Lower lobe of right lung (tissue), 2 donors: ENCODE measurements around the gene METTL8. TPM values are rescaled to one million over a fixed set of nuclear protein-coding genes. Genes with fewer than 3 reads are reported as not detected.
"Not testable (repeated sequence)": the region's sequence is repeated elsewhere in the genome, so short reads cannot be mapped to it uniquely, and the experiment has no call there.

Experiments used
- ATAC-seq, 2 donors: fragments of 200-7000 bp; cut with Tn5 transposase; one replicate each; pipeline ENCODE4 v1.9.1; 2020 to 2022; ENCODE audit warnings: mild to moderate bottlenecking in 2 of 2, moderate library complexity in 2 of 2
- DNase-seq: peaks from one replicate; pipeline ENCODE4 v3.0.0-alpha.2; 2020
- H3K27ac ChIP-seq: fragments of 200-600 bp; one replicate; pipeline ENCODE4 v1.8.0; 2022
- H3K27me3 ChIP-seq: fragments of 200-600 bp; one replicate; pipeline ENCODE4 v1.8.0; 2022; ENCODE audit warnings: low read depth
- H3K36me3 ChIP-seq: fragments of 200-600 bp; one replicate; pipeline ENCODE4 v1.8.0; 2022; ENCODE audit warnings: mild to moderate bottlenecking
- H3K4me1 ChIP-seq: fragments of 200-600 bp; one replicate; pipeline ENCODE4 v1.8.0; 2022
- H3K4me3 ChIP-seq: fragments of 200-600 bp; one replicate; pipeline ENCODE4 v1.8.0; 2022; ENCODE audit warnings: mild to moderate bottlenecking
- H3K9me3 ChIP-seq: fragments of 200-600 bp; one replicate; pipeline ENCODE4 v1.8.0; 2022
- intact Hi-C: fragments of 100-400 bp; cut with DNase I; formaldehyde crosslinking; loops from one replicate; pipeline ENCODE4 v1.11.0; 2022
- total RNA-seq: library from RNA; stranded (reverse); fragmentation: NEBNext Ultra II Directional; extraction: Animal tissue kit (Norgen Biotek cat#: 25700); gene quantifications from one replicate; pipeline ENCODE4 v1.2.1, GENCODE V29; 2021
- TF ChIP-seq, protein P1 (sequence below): fragments of 200-600 bp; IDR thresholded peaks from one replicate; pipeline ENCODE4 v1.8.0; 2022; ENCODE audit warnings: antibody characterized with exemption, mild to moderate bottlenecking
- donor health status: DM: no; HTN: yes; CAD: no; lungs with severe emphysema.

METTL8 gene
- total RNA-seq, 1 donor from 2014 or later = 12.9 TPM

- intact Hi-C loops = no loop called here
- H3K27ac ChIP-seq = no peak overlapping the region
- H3K4me1 ChIP-seq = no peaks in the 10 kb centered on the region
- peaks cover 14% of the 10 kb centered on the region for H3K9me3 ChIP-seq
- H3K36me3 ChIP-seq = no peaks in the 10 kb centered on the region
- H3K27me3 ChIP-seq = no peaks in the 10 kb centered on the region
- no peak overlapping the region for H3K4me3 ChIP-seq
- DNase-seq (no peak), ATAC-seq (no peak)
- TF ChIP-seq, protein P1, sequence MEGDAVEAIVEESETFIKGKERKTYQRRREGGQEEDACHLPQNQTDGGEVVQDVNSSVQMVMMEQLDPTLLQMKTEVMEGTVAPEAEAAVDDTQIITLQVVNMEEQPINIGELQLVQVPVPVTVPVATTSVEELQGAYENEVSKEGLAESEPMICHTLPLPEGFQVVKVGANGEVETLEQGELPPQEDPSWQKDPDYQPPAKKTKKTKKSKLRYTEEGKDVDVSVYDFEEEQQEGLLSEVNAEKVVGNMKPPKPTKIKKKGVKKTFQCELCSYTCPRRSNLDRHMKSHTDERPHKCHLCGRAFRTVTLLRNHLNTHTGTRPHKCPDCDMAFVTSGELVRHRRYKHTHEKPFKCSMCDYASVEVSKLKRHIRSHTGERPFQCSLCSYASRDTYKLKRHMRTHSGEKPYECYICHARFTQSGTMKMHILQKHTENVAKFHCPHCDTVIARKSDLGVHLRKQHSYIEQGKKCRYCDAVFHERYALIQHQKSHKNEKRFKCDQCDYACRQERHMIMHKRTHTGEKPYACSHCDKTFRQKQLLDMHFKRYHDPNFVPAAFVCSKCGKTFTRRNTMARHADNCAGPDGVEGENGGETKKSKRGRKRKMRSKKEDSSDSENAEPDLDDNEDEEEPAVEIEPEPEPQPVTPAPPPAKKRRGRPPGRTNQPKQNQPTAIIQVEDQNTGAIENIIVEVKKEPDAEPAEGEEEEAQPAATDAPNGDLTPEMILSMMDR = no peak
These were observed 68.0 kb downstream of the METTL8 start for GRCh38 chr2:171365778-171366177.

DNA sequence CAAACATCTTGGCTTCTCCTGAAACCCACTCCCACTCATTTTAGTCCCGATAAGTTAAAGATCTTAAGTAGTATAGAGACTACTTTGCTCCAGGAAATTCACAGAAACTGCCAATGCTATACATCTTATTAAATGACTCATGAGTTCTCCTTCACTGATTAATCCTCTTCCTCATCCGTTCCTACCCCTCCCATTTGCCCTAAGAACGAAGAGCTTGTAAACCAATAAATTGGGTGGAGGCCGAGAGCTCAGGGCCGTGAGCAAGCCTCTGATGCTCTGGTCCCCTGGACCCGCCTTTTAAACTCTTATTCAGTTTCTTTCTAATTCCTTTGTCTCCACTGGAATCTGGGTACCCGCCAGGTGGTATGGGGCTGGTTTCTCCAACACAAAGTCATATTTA is 68.6 kb downstream of the METTL8 start:
- DNase-seq (no peak), ATAC-seq (no peak)
- TF ChIP-seq, protein P1 = no peak
- intact Hi-C loops = no loop called here
- Histone ChIP-seq H3K4me1 (no peaks in the 10 kb centered on the region), H3K4me3 (no peak overlapping the region), H3K27me3 (no peaks in the 10 kb centered on the region), H3K27ac (no peak overlapping the region), H3K9me3 (peaks cover 14% of the 10 kb centered on the region), H3K36me3 (no peaks in the 10 kb centered on the region)

- H3K27ac ChIP-seq = no peak overlapping the region
- H3K36me3 ChIP-seq = no peaks in the 10 kb centered on the region
- intact Hi-C loops = no loop called here
- ATAC-seq (no peak), DNase-seq (no peak)
- H3K27me3 ChIP-seq = no peaks in the 10 kb centered on the region
- H3K4me1 ChIP-seq = no peaks in the 10 kb centered on the region
- peaks cover 13% of the 10 kb centered on the region for H3K9me3 ChIP-seq
- no peak overlapping the region for H3K4me3 ChIP-seq
- TF ChIP-seq, protein P1 = no peak
These were observed 71.4 kb downstream of the METTL8 start for GRCh38 chr2:171362396-171362795.

DNA sequence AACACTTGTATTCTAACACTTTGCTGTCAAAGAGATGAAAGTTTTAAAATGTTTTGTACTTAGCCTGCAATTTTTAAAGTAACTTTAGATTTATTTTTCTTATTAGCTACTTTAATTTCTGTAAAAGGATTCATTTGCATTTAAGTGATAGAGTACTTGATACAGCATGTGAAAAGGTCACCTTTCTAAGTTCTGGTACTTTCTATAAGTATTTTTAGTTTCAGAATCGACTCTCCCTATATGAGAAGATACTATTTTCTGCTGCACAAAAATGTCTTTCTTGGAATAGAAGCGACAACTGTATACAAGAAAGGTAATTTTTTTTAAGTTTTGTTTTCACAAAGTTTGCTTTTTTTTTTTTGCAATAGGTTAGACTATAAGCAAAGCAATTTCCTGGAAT is 72.9 kb downstream of the METTL8 start:
- H3K9me3 ChIP-seq = no peaks in the 10 kb centered on the region
- H3K36me3 ChIP-seq = no peaks in the 10 kb centered on the region
- no peaks in the 10 kb centered on the region for H3K4me1 ChIP-seq
- H3K27ac ChIP-seq = no peak overlapping the region
- no peaks in the 10 kb centered on the region for H3K27me3 ChIP-seq
- DNase-seq (no peak), ATAC-seq (no peak)
- no peak overlapping the region for H3K4me3 ChIP-seq
- intact Hi-C loops = no loop called here
- TF ChIP-seq, protein P1 = no peak

GRCh38 chr2:171353746-171354145 is 80.0 kb downstream of the METTL8 start:
- H3K27ac ChIP-seq, DNase-seq, H3K4me1 ChIP-seq, H3K4me3 ChIP-seq, H3K36me3 ChIP-seq, intact Hi-C loops, ATAC-seq, H3K9me3 ChIP-seq, H3K27me3 ChIP-seq: not testable (repeated sequence)

GRCh38 chr2:171348056-171348455 is 85.7 kb downstream of the METTL8 start:
- H3K27ac ChIP-seq = no peak overlapping the region
- intact Hi-C loops = no loop called here
- ATAC-seq (no peak), DNase-seq (no peak)
- H3K36me3 ChIP-seq = no peaks in the 10 kb centered on the region
- TF ChIP-seq, protein P1 = no peak
- no peak overlapping the region for H3K4me3 ChIP-seq
- H3K4me1 ChIP-seq = peaks cover 14% of the 10 kb centered on the region
- no peaks in the 10 kb centered on the region for H3K9me3 ChIP-seq
- no peaks in the 10 kb centered on the region for H3K27me3 ChIP-seq
